OCI-LY7 (cell line): ENCODE results near the gene DLX4. TPM values are rescaled to one million over a fixed set of nuclear protein-coding genes. Genes with fewer than 3 reads are reported as not detected.

Experiments
- BruUV-seq: library from RNA; stranded (reverse); fragments of 400-500 nt; replicated peaks from 2 replicates; lab custom pipeline; 2021; lab: Mats Ljungman, UMichigan
- CTCF ChIA-PET: fragments of 300-600 bp; sonication (Branson Sonifier 250); formaldehyde crosslinking; loops from one replicate; lab custom pipeline; 2022; ENCODE audit warnings: antibody characterized with exemption; ENCODE audit not compliant: unreplicated experiment; lab: Charles Lee
- POLR2A ChIA-PET: fragments of 300-600 bp; sonication (Branson Sonifier 250); formaldehyde crosslinking; loops from one replicate; lab custom pipeline; 2022; ENCODE audit warnings: antibody characterized with exemption; lab: Charles Lee
- DNase-seq: peaks from one replicate; pipeline ENCODE4 v3.0.0-alpha.2; 2015; ENCODE audit warnings: low spot score
- H2AFZ ChIP-seq: fragments of 200-600 bp; sonication (generic), shearing (Covaris generic); 2 replicates; pipeline ENCODE4 v1.6.1; 2014; ENCODE audit warnings: mild to moderate bottlenecking, antibody characterized with exemption, low read length, moderate library complexity
- H3K27ac ChIP-seq: fragments of 200-600 bp; sonication (generic); 2 replicates; pipeline ENCODE4 v1.5.1; 2014; ENCODE audit warnings: mixed run types, low read depth, mild to moderate bottlenecking, moderate library complexity, low read length, inconsistent platforms; ENCODE audit not compliant: poor library complexity, severe bottlenecking
- H3K36me3 ChIP-seq: fragments of 200-600 bp; sonication (generic); 2 replicates; pipeline ENCODE4 v1.6.1; 2014; ENCODE audit warnings: mild to moderate bottlenecking, antibody characterized with exemption, low read length, moderate library complexity, mixed read lengths; ENCODE audit not compliant: insufficient read depth
- H3K4me1 ChIP-seq: fragments of 200-600 bp; sonication (generic); 2 replicates; pipeline ENCODE4 v1.5.1; 2014; ENCODE audit warnings: mild to moderate bottlenecking, low read length; ENCODE audit not compliant: insufficient read depth, poor library complexity, severe bottlenecking
- H3K4me2 ChIP-seq: fragments of 200-600 bp; sonication (generic); 2 replicates; pipeline ENCODE4 v1.6.1; 2014; ENCODE audit warnings: mild to moderate bottlenecking, low read length
- H3K4me3 ChIP-seq: fragments of 200-600 bp; sonication (generic); 2 replicates; pipeline ENCODE4 v1.5.1; 2014; ENCODE audit warnings: mild to moderate bottlenecking, low read depth, low read length; ENCODE audit not compliant: poor library complexity, severe bottlenecking
- H3K79me2 ChIP-seq: fragments of 200-600 bp; sonication (generic); 2 replicates; pipeline ENCODE4 v1.6.1; 2016; ENCODE audit warnings: low read depth, mild to moderate bottlenecking, low read length, moderate library complexity, mixed read lengths; ENCODE audit not compliant: insufficient read depth
- H3K9me2 ChIP-seq: fragments of 200-600 bp; sonication (generic); 2 replicates; pipeline ENCODE4 v1.6.1; 2016; ENCODE audit warnings: mild to moderate bottlenecking, low read length, mixed read lengths; ENCODE audit not compliant: insufficient read depth
- H3K9me3 ChIP-seq: fragments of 200-600 bp; sonication (generic); 2 replicates; pipeline ENCODE4 v1.6.1; 2014; ENCODE audit warnings: mild to moderate bottlenecking, mixed run types, low read length, mixed read lengths
- H4K20me1 ChIP-seq: fragments of 200-600 bp; sonication (generic); 2 replicates; pipeline ENCODE4 v1.6.1; 2014; ENCODE audit warnings: mild to moderate bottlenecking, antibody characterized with exemption, low read length, moderate library complexity, mixed read lengths; ENCODE audit not compliant: insufficient read depth
- CTCF ChIP-seq: fragments of 200-600 bp; sonication (generic); conservative IDR thresholded peaks from 2 replicates; pipeline ENCODE4 v1.5.1; 2014; ENCODE audit warnings: mild to moderate bottlenecking, antibody characterized with exemption, low read length, moderate library complexity, mixed read lengths
- EZH2phosphoT487 ChIP-seq: fragments of 200-600 bp; sonication (generic); IDR thresholded peaks from 2 replicates; pipeline ENCODE4 v1.6.1; 2018; ENCODE audit warnings: low read depth, borderline replicate concordance, mild to moderate bottlenecking, mixed run types, antibody characterized with exemption, low read length, moderate library complexity, mixed read lengths
- intact Hi-C: fragments of 100-400 bp; cut with micrococcal nuclease; formaldehyde crosslinking; loops from one replicate; pipeline ENCODE4 v1.10.0; 2022; ENCODE audit not compliant: unreplicated experiment
- total RNA-seq, 2 experiments: library from RNA; depleted of rRNA in 1 of 2; stranded (reverse); fragments of >200 nt in 1 of 2; shearing (Covaris generic) in 1 of 2; gene quantifications; 2 replicates each; pipeline ENCODE4 v1.2.3, GENCODE V29; 2014 to 2022

The DLX4 gene
- total RNA-seq, 2 experiments from 2014 or later = 0.27 to 0.47 TPM

DNA sequence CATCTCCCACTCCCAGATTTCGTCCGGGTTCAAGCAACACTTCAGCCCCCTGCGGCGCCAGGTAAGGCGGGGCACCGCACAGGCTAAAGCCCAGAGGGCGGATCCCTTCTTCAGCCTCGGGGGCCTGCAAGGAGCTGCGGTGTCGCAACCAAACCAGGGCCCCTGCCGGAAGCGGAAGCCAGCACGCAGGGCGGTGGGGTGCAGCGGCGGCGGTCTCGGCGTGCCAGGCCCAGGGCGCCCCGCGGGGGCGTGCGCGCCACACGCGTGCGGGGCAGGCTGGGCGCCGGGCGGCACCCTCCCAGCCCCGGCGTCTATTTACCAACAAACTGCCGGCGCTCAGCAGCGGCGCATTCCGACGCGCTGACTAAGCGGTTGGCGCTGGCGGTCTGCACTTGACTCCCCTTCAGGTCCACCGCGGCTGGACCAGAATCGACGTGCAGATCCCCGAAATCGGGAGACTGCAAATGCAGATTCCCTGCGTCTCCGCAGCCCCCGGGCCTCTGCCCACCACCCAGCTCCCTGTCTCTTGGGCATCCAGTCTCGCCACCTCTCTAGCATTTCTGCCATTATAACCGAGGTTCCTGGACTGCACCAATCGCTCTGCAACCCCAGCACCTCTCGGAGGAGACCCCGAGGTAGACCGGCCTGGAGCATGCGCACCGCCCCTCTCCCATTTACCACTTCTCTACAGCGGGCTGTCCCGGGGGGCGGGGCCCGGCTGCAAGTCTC, 421 bp upstream of the DLX4 start:
- H3K4me2 ChIP-seq = peak overlapping the region; percentile 77
- H3K36me3 ChIP-seq = no peaks in the 10 kb centered on the region
- no peak overlapping the region for H3K27ac ChIP-seq
- H4K20me1 ChIP-seq = no peaks in the 10 kb centered on the region
- CTCF ChIA-PET = no interaction called here
- no TSS peak for BruUV-seq
- TF ChIP-seq EZH2phosphoT487 (no peak), CTCF (no peak)
- POLR2A ChIA-PET = no interaction called here
- no peaks in the 10 kb centered on the region for H3K9me3 ChIP-seq
- no peaks in the 10 kb centered on the region for H3K79me2 ChIP-seq
- H3K9me2 ChIP-seq = no peaks in the 10 kb centered on the region
- H3K4me3 ChIP-seq = peak overlapping the region; percentile 70
- intact Hi-C loops = no loop called here
- H3K4me1 ChIP-seq = peaks cover 9% of the 10 kb centered on the region
- peak; percentile 73 for DNase-seq
- H2AFZ ChIP-seq = peak overlapping the region; percentile 89

- Histone ChIP-seq H3K27ac (no peak overlapping the region), H3K79me2 (no peaks in the 10 kb centered on the region), H3K9me3 (no peaks in the 10 kb centered on the region), H3K4me3 (no peak overlapping the region), H3K4me1 (peaks cover 9% of the 10 kb centered on the region), H3K4me2 (peak overlapping the region; percentile 77), H4K20me1 (no peaks in the 10 kb centered on the region), H2AFZ (no peak overlapping the region), H3K9me2 (no peaks in the 10 kb centered on the region), H3K36me3 (no peaks in the 10 kb centered on the region)
- TF ChIP-seq CTCF (no peak), EZH2phosphoT487 (no peak)
- no peak for DNase-seq
- ChIA-PET POLR2A (no interaction called here), CTCF (no interaction called here)
- BruUV-seq = no TSS peak
- intact Hi-C loops = no loop called here
Measured at GRCh38 chr17:49969795-49970389, 902 bp downstream of the DLX4 start.

DNA sequence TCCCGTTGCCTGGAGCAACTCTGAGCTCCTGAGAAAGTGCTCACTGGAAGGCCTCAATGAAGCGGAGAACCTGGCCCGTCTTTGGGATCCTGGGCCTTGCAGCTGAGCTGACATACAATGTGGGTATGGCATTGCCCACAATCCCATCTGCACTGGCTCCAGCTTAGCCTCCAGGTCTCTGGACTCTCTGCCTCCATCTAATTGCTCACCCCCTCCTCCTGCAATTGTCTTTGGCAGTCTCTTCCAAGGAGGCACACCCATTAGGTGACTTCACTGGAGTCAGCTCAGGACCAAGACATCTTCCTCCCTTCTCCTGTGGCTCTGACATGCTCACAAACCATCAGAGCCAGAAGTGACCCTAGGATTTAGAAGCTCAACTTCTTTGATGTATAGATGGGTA, 1.5 kb downstream of the DLX4 start:
- intact Hi-C loops = no loop called here
- ChIA-PET POLR2A (no interaction called here), CTCF (no interaction called here)
- TF ChIP-seq CTCF (no peak), EZH2phosphoT487 (no peak)
- Histone ChIP-seq H3K4me2 (no peak overlapping the region), H3K36me3 (no peaks in the 10 kb centered on the region), H3K9me2 (no peaks in the 10 kb centered on the region), H3K4me1 (peaks cover 9% of the 10 kb centered on the region), H3K9me3 (no peaks in the 10 kb centered on the region), H3K4me3 (no peak overlapping the region), H3K27ac (no peak overlapping the region), H3K79me2 (no peaks in the 10 kb centered on the region), H2AFZ (no peak overlapping the region), H4K20me1 (no peaks in the 10 kb centered on the region)
- BruUV-seq = no TSS peak
- DNase-seq = no peak
